ENCODE data around the gene AQP1. TPM values are rescaled to one million over a fixed set of nuclear protein-coding genes. Genes with fewer than 3 reads are reported as not detected.

AQP1 gene
- total RNA-seq, 4 donors from 2014 or later: 21.3 to 98.3 (median 28.4) TPM

GRCh38 chr7:30869794-30870611 is 41.6 kb upstream of the AQP1 start:
- in situ Hi-C loops (cut with MboI; ENCODE audit: low pct_ligation_motif_present in 1 of 4, low pct_unique_long_range_greater_than_20kb in 1 of 4, low sequenced_read_pairs in 3 of 4) (no loop called here), intact Hi-C loops (cut with DNase I; ENCODE audit: low total_unique reads) (no loop called here)
- 82% methylated on average over 7 to 13 of the region's 13 CpGs for WGBS, 2 donors (ENCODE audit: low coverage in 1 of 2)
- DNase-seq: no peak
- TF ChIP-seq POLR2A (IDR thresholded peaks at IDR 0.05) (no peak), POLR2AphosphoS5 (IDR thresholded peaks at IDR 0.05) (no peak), EP300 (IDR thresholded peaks at IDR 0.05; ENCODE audit: low read depth) (no peak), CTCF (IDR thresholded peaks at IDR 0.05) (no peak)
- Histone ChIP-seq H3K9me3 (no peaks in the 10 kb centered on the region), H3K27me3 (no peaks in the 10 kb centered on the region), H3K27ac (peak overlapping the region in 3 of 4 donors; percentile 36 to 60 (median 38)), H3K4me1 (peaks cover 0 to 8% (median 2%) of the 10 kb centered on the region in 4 donors), H3K36me3 (no peaks in the 10 kb centered on the region), H3K4me3 (no peak overlapping the region)

DNA sequence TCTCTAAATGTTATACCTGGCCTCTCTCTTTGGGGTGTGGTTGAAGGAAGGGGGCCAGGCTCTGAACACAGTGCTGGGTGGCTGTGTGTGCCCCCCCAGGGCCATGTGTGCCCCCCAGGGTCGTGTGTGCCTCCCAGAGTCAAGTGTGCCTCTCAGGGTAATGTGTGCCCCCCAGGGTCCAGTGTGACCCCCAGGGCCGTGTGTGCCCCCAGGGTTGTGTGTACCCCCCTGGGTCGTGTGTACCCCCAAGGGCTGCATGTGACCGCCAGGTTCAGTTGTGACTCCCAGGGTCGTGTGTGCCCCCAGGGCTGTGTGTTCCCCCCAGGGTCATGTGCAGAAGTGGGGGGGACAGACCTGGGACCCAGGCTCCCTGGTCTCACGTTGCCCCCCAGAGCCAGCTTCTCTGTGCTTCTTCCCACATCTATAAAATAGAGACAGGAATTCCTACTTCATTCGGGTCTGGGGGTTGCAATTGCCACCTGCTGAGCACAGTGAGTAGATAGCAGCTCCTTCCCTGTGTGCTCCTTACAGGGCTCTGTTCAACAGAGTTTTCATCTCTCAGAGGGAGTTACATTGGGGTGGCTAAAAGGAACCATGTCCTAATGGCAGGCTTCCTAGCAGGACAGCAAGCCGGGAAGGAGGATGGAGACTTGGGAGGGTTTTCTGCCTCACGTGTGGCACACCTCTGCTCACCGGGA is 40.7 kb upstream of the AQP1 start:
- intact Hi-C loops (cut with DNase I; ENCODE audit: low total_unique reads): no loop called here
- in situ Hi-C loops (cut with MboI; ENCODE audit: low pct_ligation_motif_present in 1 of 4, low pct_unique_long_range_greater_than_20kb in 1 of 4, low sequenced_read_pairs in 3 of 4): no loop called here
- no peak for DNase-seq

GRCh38 chr7:30871655-30872054 is 40.0 kb upstream of the AQP1 start:
- H3K27me3 ChIP-seq: no peaks in the 10 kb centered on the region
- no peaks in the 10 kb centered on the region for H3K36me3 ChIP-seq
- H3K27ac ChIP-seq: no peak overlapping the region
- intact Hi-C loops (cut with DNase I; ENCODE audit: low total_unique reads) (no loop called here), in situ Hi-C loops (cut with MboI; ENCODE audit: low pct_ligation_motif_present in 1 of 4, low pct_unique_long_range_greater_than_20kb in 1 of 4, low sequenced_read_pairs in 3 of 4) (no loop called here)
- H3K4me3 ChIP-seq: no peak overlapping the region
- no peaks in the 10 kb centered on the region for H3K9me3 ChIP-seq
- peaks cover 0 to 4% (median 2%) of the 10 kb centered on the region in 4 donors for H3K4me1 ChIP-seq
- no peak for TF ChIP-seq EP300 (IDR thresholded peaks at IDR 0.05; ENCODE audit: low read depth)
- TF ChIP-seq CTCF (IDR thresholded peaks at IDR 0.05): no peak
- no peak for TF ChIP-seq POLR2A (IDR thresholded peaks at IDR 0.05)
- TF ChIP-seq POLR2AphosphoS5 (IDR thresholded peaks at IDR 0.05): no peak
- WGBS, 2 donors (ENCODE audit: low coverage in 1 of 2): 80 to 97% methylated on average over 1 to 5 of the region's 5 CpGs
- DNase-seq: no peak

More for the DNA sequence above, 40.7 kb upstream of the AQP1 start:
- peaks cover 0 to 4% (median 2%) of the 10 kb centered on the region in 4 donors for H3K4me1 ChIP-seq
- H3K27ac ChIP-seq: peak overlapping the region in 3 of 4 donors; percentile 36 to 60 (median 38)
- no peaks in the 10 kb centered on the region for H3K27me3 ChIP-seq
- no peak overlapping the region for H3K4me3 ChIP-seq
- 74 to 80% methylated on average over 1 to 10 of the region's 10 CpGs for WGBS, 2 donors (ENCODE audit: low coverage in 1 of 2)
- H3K36me3 ChIP-seq: no peaks in the 10 kb centered on the region
- H3K9me3 ChIP-seq: no peaks in the 10 kb centered on the region
- TF ChIP-seq CTCF (IDR thresholded peaks at IDR 0.05) (no peak), POLR2A (IDR thresholded peaks at IDR 0.05) (no peak), EP300 (IDR thresholded peaks at IDR 0.05; ENCODE audit: low read depth) (no peak), POLR2AphosphoS5 (IDR thresholded peaks at IDR 0.05) (no peak)

- Histone ChIP-seq H3K4me1 (peaks cover 0 to 4% (median 2%) of the 10 kb centered on the region in 4 donors), H3K27me3 (no peaks in the 10 kb centered on the region), H3K9me3 (no peaks in the 10 kb centered on the region), H3K27ac (no peak overlapping the region), H3K4me3 (no peak overlapping the region), H3K36me3 (no peaks in the 10 kb centered on the region)
- WGBS, 2 donors (ENCODE audit: low coverage in 1 of 2): 86% methylated on average over 2 of the region's 2 CpGs; no CpG with 5 or more reads in 1 of the 2 donors
- in situ Hi-C loops (cut with MboI; ENCODE audit: low pct_ligation_motif_present in 1 of 4, low pct_unique_long_range_greater_than_20kb in 1 of 4, low sequenced_read_pairs in 3 of 4): no loop called here
- DNase-seq: no peak
- intact Hi-C loops (cut with DNase I; ENCODE audit: low total_unique reads): no loop called here
- no peak for TF ChIP-seq CTCF (IDR thresholded peaks at IDR 0.05)
- no peak for TF ChIP-seq EP300 (IDR thresholded peaks at IDR 0.05; ENCODE audit: low read depth)
- no peak for TF ChIP-seq POLR2A (IDR thresholded peaks at IDR 0.05)
- no peak for TF ChIP-seq POLR2AphosphoS5 (IDR thresholded peaks at IDR 0.05)
Measured at GRCh38 chr7:30873207-30873606, 38.4 kb upstream of the AQP1 start.
